Stimulated activated CD4-positive, alpha-beta T cell treated with anti-CD3 and anti-CD28 coated beads, Interleukin-15, amount 100 ng/mL, for 24 hours (primary cell): ENCODE data around the gene MRPL37.

Experiments used
- DNase-seq: peaks from one replicate; pipeline ENCODE4 v3.0.0-alpha.2; 2020

Gene MRPL37

GRCh38 chr1:54266195-54266594 is 66.2 kb downstream of the MRPL37 start:
- no peak for DNase-seq

GRCh38 chr1:54266908-54267307 is 66.9 kb downstream of the MRPL37 start:
- DNase-seq = no peak
